ENCODE data around the gene FKBP5. TPM values are rescaled to one million over a fixed set of nuclear protein-coding genes. Genes with fewer than 3 reads are reported as not detected.
"Not testable (repeated sequence)": the region's sequence is repeated elsewhere in the genome, so short reads cannot be mapped to it uniquely, and the experiment has no call there.

FKBP5 gene
- total RNA-seq, 1 experiment from 2014 or later = 33.9 TPM

- H3K56ac ChIP-seq (ENCODE audit: insufficient read length, low read depth, low read length) = no peak overlapping the region
- peaks cover 2 to 17% (median 9%) of the 10 kb centered on the region in 3 experiments; a peak in 6 of 7 replicates for H3K36me3 Mint-ChIP-seq (ENCODE audit: insufficient read depth in 1 of 3, low read depth in 3 of 3)
- no peak overlapping the region for H2BK120ac ChIP-seq (ENCODE audit: low read depth, low read length, poor library complexity, severe bottlenecking)
- H3K27me3 Mint-ChIP-seq (ENCODE audit: low read depth) = no peaks in the 10 kb centered on the region
- no peaks in the 10 kb centered on the region for H3K27me3 ChIP-seq (ENCODE audit: insufficient read depth, low read length)
- peak overlapping the region in 1 of 3 experiments; percentile 60; a peak in 2 of 7 replicates for H3K27ac Mint-ChIP-seq
- H3K9me3 Mint-ChIP-seq = no peaks in the 10 kb centered on the region
- no CpG with 5 or more reads among the region's 8 CpGs for WGBS (ENCODE audit: extremely low coverage, insufficient read length, low lambda C conversion rate)
- no peak overlapping the region for H3K27ac ChIP-seq (ENCODE audit: insufficient read length, low read depth, low read length)
- no peak overlapping the region for H2BK15ac ChIP-seq (ENCODE audit: low read depth, low read length)
- H3K4me1 Mint-ChIP-seq = peaks cover 22 to 24% of the 10 kb centered on the region in 2 experiments
- H2BK20ac ChIP-seq (ENCODE audit: low read depth, low read length, poor library complexity, severe bottlenecking) = no peak overlapping the region
- no peak overlapping the region for H3K4ac ChIP-seq (ENCODE audit: low read depth, low read length)
- no peaks in the 10 kb centered on the region for H3K79me2 ChIP-seq (ENCODE audit: insufficient read depth, low read length)
- no peaks in the 10 kb centered on the region for H4K20me1 ChIP-seq (ENCODE audit: control insufficient read depth, insufficient read depth, insufficient read length)
- H4K91ac ChIP-seq (ENCODE audit: insufficient read length, low read depth, low read length) = no peak overlapping the region
- H2AFZ ChIP-seq (ENCODE audit: low read length) = no peak overlapping the region
- H3K9me3 ChIP-seq (ENCODE audit: control insufficient read depth, low read depth, low read length) = no peaks in the 10 kb centered on the region
- H3K9ac ChIP-seq (ENCODE audit: extremely low read depth, insufficient read length, low read length) = no peak overlapping the region
- no peaks in the 10 kb centered on the region for H3K79me1 ChIP-seq (ENCODE audit: insufficient read depth, low read depth, low read length, poor library complexity, severe bottlenecking)
- no peaks in the 10 kb centered on the region for H3K23me2 ChIP-seq (ENCODE audit: insufficient read length, low read depth, low read length, poor library complexity, severe bottlenecking)
- H3K18ac ChIP-seq (ENCODE audit: insufficient read length, low read depth, low read length) = no peak overlapping the region
- no peak for TF ChIP-seq CTCF (conservative IDR thresholded peaks at IDR 0.05)
- H3T11ph ChIP-seq (ENCODE audit: low read length) = no peak overlapping the region
- H4K5ac ChIP-seq (ENCODE audit: insufficient read length, low read depth, low read length) = no peak overlapping the region
- H3K4me2 ChIP-seq (ENCODE audit: insufficient read depth, insufficient read length, low read length) = no peak overlapping the region
- H3K4me3 Mint-ChIP-seq = no peak overlapping the region
- no peak overlapping the region for H2BK12ac ChIP-seq (ENCODE audit: insufficient read length, low read depth, low read length)
- H3K23ac ChIP-seq (ENCODE audit: insufficient read length, low read depth, low read length) = no peak overlapping the region
- H3K4me1 ChIP-seq (ENCODE audit: insufficient read depth, low read length) = peaks cover 6% of the 10 kb centered on the region; the same call in 1 of the 2 replicates
- no peak overlapping the region for H3K14ac ChIP-seq (ENCODE audit: insufficient read depth, low read length)
- H2BK5ac ChIP-seq (ENCODE audit: insufficient read length, low read length) = no peak overlapping the region
- no peak overlapping the region for H2AK5ac ChIP-seq (ENCODE audit: insufficient read length, low read length)
- no peak for DNase-seq
- H4K8ac ChIP-seq (replicated peaks; ENCODE audit: insufficient read length, low read depth, low read length) = no peak overlapping the region
These were observed 88.7 kb downstream of the FKBP5 start for GRCh38 chr6:35599761-35600658.

GRCh38 chr6:35598621-35599020, 90.1 kb downstream of the FKBP5 start:
- not testable (repeated sequence) for H3K4ac ChIP-seq (ENCODE audit: low read depth, low read length); H3K4me1 ChIP-seq (ENCODE audit: insufficient read depth, low read length); H3K56ac ChIP-seq (ENCODE audit: insufficient read length, low read depth, low read length); H2AFZ ChIP-seq (ENCODE audit: low read length); H2AK5ac ChIP-seq (ENCODE audit: insufficient read length, low read length); H3K9ac ChIP-seq (ENCODE audit: extremely low read depth, insufficient read length, low read length); H3K27me3 ChIP-seq (ENCODE audit: insufficient read depth, low read length); H3K27ac Mint-ChIP-seq; H3K9me3 Mint-ChIP-seq; H3K23me2 ChIP-seq (ENCODE audit: insufficient read length, low read depth, low read length, poor library complexity, severe bottlenecking); H2BK20ac ChIP-seq (ENCODE audit: low read depth, low read length, poor library complexity, severe bottlenecking); H3T11ph ChIP-seq (ENCODE audit: low read length); H3K27me3 Mint-ChIP-seq (ENCODE audit: low read depth); H2BK12ac ChIP-seq (ENCODE audit: insufficient read length, low read depth, low read length); H4K91ac ChIP-seq (ENCODE audit: insufficient read length, low read depth, low read length); H3K79me2 ChIP-seq (ENCODE audit: insufficient read depth, low read length); H2BK15ac ChIP-seq (ENCODE audit: low read depth, low read length); H3K4me3 Mint-ChIP-seq; H4K8ac ChIP-seq (replicated peaks; ENCODE audit: insufficient read length, low read depth, low read length); H2BK5ac ChIP-seq (ENCODE audit: insufficient read length, low read length); H3K9me3 ChIP-seq (ENCODE audit: control insufficient read depth, low read depth, low read length); H3K79me1 ChIP-seq (ENCODE audit: insufficient read depth, low read depth, low read length, poor library complexity, severe bottlenecking); H3K23ac ChIP-seq (ENCODE audit: insufficient read length, low read depth, low read length); H3K4me2 ChIP-seq (ENCODE audit: insufficient read depth, insufficient read length, low read length); H3K14ac ChIP-seq (ENCODE audit: insufficient read depth, low read length); H3K18ac ChIP-seq (ENCODE audit: insufficient read length, low read depth, low read length); H4K5ac ChIP-seq (ENCODE audit: insufficient read length, low read depth, low read length); H3K27ac ChIP-seq (ENCODE audit: insufficient read length, low read depth, low read length); DNase-seq; H4K20me1 ChIP-seq (ENCODE audit: control insufficient read depth, insufficient read depth, insufficient read length); H2BK120ac ChIP-seq (ENCODE audit: low read depth, low read length, poor library complexity, severe bottlenecking)
- Mint-ChIP-seq H3K4me1 (peaks cover 22 to 24% of the 10 kb centered on the region in 2 experiments), H3K36me3 (ENCODE audit: insufficient read depth in 1 of 3, low read depth in 3 of 3) (peaks cover 2 to 26% (median 20%) of the 10 kb centered on the region in 3 experiments; a peak in 5 of 7 replicates)
- WGBS (ENCODE audit: extremely low coverage, insufficient read length, low lambda C conversion rate) = no CpG with 5 or more reads among the region's 8 CpGs
